ENCODE measurements around the gene GBA3.

- no peak for TF ChIP-seq HMGXB4 (CRISPR knock-in tag; IDR thresholded peaks at IDR 0.05)
- no peak for TF ChIP-seq NR2C2 (CRISPR knock-in tag; IDR thresholded peaks at IDR 0.05)
- TF ChIP-seq E2F5 (CRISPR knock-in tag; IDR thresholded peaks at IDR 0.05): no peak
- no peak for TF ChIP-seq CTCF (IDR thresholded peaks at IDR 0.05)
- no peak for TF ChIP-seq FOXJ3 (CRISPR knock-in tag; IDR thresholded peaks at IDR 0.05; ENCODE audit: borderline replicate concordance)
- no peak for TF ChIP-seq USF2 (CRISPR knock-in tag; IDR thresholded peaks at IDR 0.05)
- no peak for TF ChIP-seq RELA (CRISPR knock-in tag; IDR thresholded peaks at IDR 0.05; ENCODE audit: borderline replicate concordance)
- TF ChIP-seq ZNF121 (CRISPR knock-in tag; IDR thresholded peaks at IDR 0.05): no peak
Measured at GRCh38 chr4:22686141-22686540, 6.6 kb upstream of the GBA3 start.

Measured in WTC11 (cell line).